GM18505 (cell line): ENCODE data around the gene ATP6V1B1.
"Not testable (repeated sequence)": the region's sequence is repeated elsewhere in the genome, so short reads cannot be mapped to it uniquely, and the experiment has no call there.

Experiments
- ATAC-seq: cut with Tn5 transposase; IDR thresholded peaks from one replicate; pipeline ENCODE4 v1.9.1; 2021; ENCODE audit not compliant: unreplicated experiment
- POLR2A ChIP-seq: IDR thresholded peaks from 4 replicates; pipeline ENCODE4 v1.6.1; 2011; ENCODE audit warnings: borderline replicate concordance; ENCODE audit not compliant: insufficient read depth, insufficient read length; ENCODE audit errors: extremely low read depth

The ATP6V1B1 gene

GRCh38 chr2:71006955-71007799 lies 71.5 kb downstream of the ATP6V1B1 start:
- no peak for TF ChIP-seq POLR2A
- no peak for ATAC-seq

DNA sequence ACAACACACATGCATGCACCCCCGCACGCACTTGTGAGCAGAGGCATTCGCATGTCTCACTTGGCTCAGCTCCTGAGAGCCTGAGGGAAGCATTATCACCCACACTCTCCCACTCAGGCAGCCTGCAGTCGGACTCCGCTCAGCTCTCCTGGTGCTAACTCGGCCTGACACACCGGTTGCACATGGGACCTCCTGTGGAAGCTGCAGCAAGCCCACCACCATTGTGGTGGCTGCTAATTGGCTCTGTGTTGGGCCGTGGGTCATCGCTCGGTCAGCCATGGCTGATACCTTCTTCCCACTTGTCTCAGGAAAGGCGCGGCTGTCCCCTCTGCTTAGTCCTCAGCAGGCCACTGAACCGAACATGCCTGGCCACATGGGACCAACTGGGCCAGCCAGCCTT lies 72.6 kb downstream of the ATP6V1B1 start:
- ATAC-seq = no peak
- no peak for TF ChIP-seq POLR2A

- not testable (repeated sequence) for ATAC-seq
Measured at GRCh38 chr2:71011786-71012185, 76.1 kb downstream of the ATP6V1B1 start.
